Activated CD4-positive, CD25-positive, alpha-beta regulatory T cell treated with anti-CD3 and anti-CD28 coated beads, Interleukin-2, amount 50 U/mL, for 24 hours (primary cell): ENCODE measurements around the gene TNFRSF1B.

ENCODE experiments used
- ATAC-seq, 2 donors: fragments of 150-1000 bp; cut with Tn5 transposase; one replicate each; pipeline ENCODE4 v1.10.0; 2021; ENCODE audit warnings: mild to moderate bottlenecking in 1 of 2, moderate library complexity in 1 of 2

Gene TNFRSF1B

GRCh38 chr1:12166834-12167492 is at the start of gene TNFRSF1B:
Gene TNFRSF1B (plus strand): TSS chr1:12166991. CDS start chr1:12167092, 101 bp downstream.
- ATAC-seq, result peak; percentile 48 to 51

- ATAC-seq, result peak in 1 of 2 donors; percentile 4
These were observed 45.4 kb upstream of the TNFRSF1B start for GRCh38 chr1:12121212-12122003.

GRCh38 chr1:12123172-12123571 is 43.6 kb upstream of the TNFRSF1B start:
- ATAC-seq, result no peak

- ATAC-seq, result no peak
These were observed 41.9 kb upstream of the TNFRSF1B start for GRCh38 chr1:12124693-12125421.

GRCh38 chr1:12125422-12126355 is 41.1 kb upstream of the TNFRSF1B start:
- ATAC-seq, result no peak

GRCh38 chr1:12126781-12127180 is 40.0 kb upstream of the TNFRSF1B start:
- no peak for ATAC-seq

- ATAC-seq, result peak; percentile 89 to 93
These were observed 39.5 kb upstream of the TNFRSF1B start for GRCh38 chr1:12127206-12127810.

GRCh38 chr1:12128120-12128519 is 38.7 kb upstream of the TNFRSF1B start:
- ATAC-seq, result no peak

GRCh38 chr1:12129624-12130023 is 37.2 kb upstream of the TNFRSF1B start:
- no peak for ATAC-seq

- ATAC-seq, result no peak
These were observed 36.2 kb upstream of the TNFRSF1B start for GRCh38 chr1:12130466-12131130.

GRCh38 chr1:12132078-12132477 is 34.7 kb upstream of the TNFRSF1B start:
- ATAC-seq, result no peak

GRCh38 chr1:12134716-12135115 is 32.1 kb upstream of the TNFRSF1B start:
- no peak for ATAC-seq

- no peak for ATAC-seq
These were observed 31.2 kb upstream of the TNFRSF1B start for GRCh38 chr1:12135612-12136011.

GRCh38 chr1:12136916-12137610 is 29.7 kb upstream of the TNFRSF1B start:
- ATAC-seq, result no peak

GRCh38 chr1:12138196-12139168 is 28.3 kb upstream of the TNFRSF1B start:
- peak in 1 of 2 donors; percentile 41 for ATAC-seq

- no peak for ATAC-seq
These were observed 26.8 kb upstream of the TNFRSF1B start for GRCh38 chr1:12140016-12140415.

GRCh38 chr1:12140515-12141162 is 26.2 kb upstream of the TNFRSF1B start:
- no peak for ATAC-seq

GRCh38 chr1:12141163-12141850 is 25.5 kb upstream of the TNFRSF1B start:
- ATAC-seq, result no peak
